Activated CD8-positive, alpha-beta T cell treated with anti-CD3 and anti-CD28 coated beads for 36 hours (primary cell): Measurements from ENCODE around the gene COBL. TPM values are rescaled to one million over a fixed set of nuclear protein-coding genes. Genes with fewer than 3 reads are reported as not detected.

ENCODE experiments used
- ATAC-seq: fragments of 200-7000 bp; cut with Tn5 transposase; one replicate; pipeline ENCODE4 v1.10.0; 2021; ENCODE audit warnings: mild to moderate bottlenecking, moderate library complexity
- CTCF ChIA-PET: fragments of 350-600 bp; sonication (Branson Sonifier 250); formaldehyde crosslinking; loops from one replicate; lab custom pipeline; 2021; ENCODE audit warnings: antibody characterized with exemption; lab: Charles Lee
- POLR2A ChIA-PET: fragments of 350-600 bp; sonication (Branson Sonifier 250); formaldehyde crosslinking; loops from one replicate; lab custom pipeline; 2021; ENCODE audit warnings: antibody characterized with exemption; lab: Charles Lee
- DNase-seq: peaks from one replicate; pipeline ENCODE4 v3.0.0-alpha.2; 2020
- H3K27ac Mint-ChIP-seq: one replicate; pipeline ENCODE4 v1.8.0; 2021; ENCODE audit warnings: mild to moderate bottlenecking, mixed read lengths
- H3K27me3 Mint-ChIP-seq: one replicate; pipeline ENCODE4 v1.8.0; 2021; ENCODE audit warnings: mixed read lengths
- H3K36me3 Mint-ChIP-seq: one replicate; pipeline ENCODE4 v1.8.0; 2021; ENCODE audit warnings: low read depth, mixed read lengths
- H3K4me1 Mint-ChIP-seq: one replicate; pipeline ENCODE4 v1.8.0; 2021; ENCODE audit warnings: low read depth, mixed read lengths
- H3K4me3 Mint-ChIP-seq: one replicate; pipeline ENCODE4 v1.8.0; 2021; ENCODE audit warnings: mild to moderate bottlenecking, moderate library complexity, mixed read lengths
- H3K9me3 Mint-ChIP-seq: one replicate; pipeline ENCODE4 v1.8.0; 2021; ENCODE audit warnings: mixed read lengths
- CTCF ChIP-seq: fragments of 200-600 bp; IDR thresholded peaks from one replicate; pipeline ENCODE4 v1.8.0; 2022; ENCODE audit warnings: antibody characterized with exemption, mild to moderate bottlenecking
- intact Hi-C: fragments of 100-400 bp; cut with micrococcal nuclease; formaldehyde crosslinking; loops from one replicate; pipeline ENCODE4 v1.10.0; 2022
- total RNA-seq, 2 experiments: library from RNA; stranded (reverse); gene quantifications; one replicate each; pipeline ENCODE4 v1.2.3, GENCODE V29; 2021

Gene COBL
- total RNA-seq, 2 experiments from 2014 or later = not detected

- POLR2A ChIA-PET = no interaction called here
- Mint-ChIP-seq H3K27ac (no peak overlapping the region), H3K9me3 (peaks cover 4% of the 10 kb centered on the region), H3K27me3 (no peaks in the 10 kb centered on the region), H3K4me1 (no peaks in the 10 kb centered on the region), H3K4me3 (no peak overlapping the region), H3K36me3 (no peaks in the 10 kb centered on the region)
- TF ChIP-seq CTCF = no peak
- DNase-seq (peak; percentile 17), ATAC-seq (no peak)
- intact Hi-C loops = no loop called here
- CTCF ChIA-PET = interaction anchor here (1.0 to 1.7 kb wide), 2 partner anchors 9 to 129 kb away, joined by 3 to 6 read pairs; no protein-coding TSS in a partner anchor
Observed at GRCh38 chr7:51354897-51355296, 38.3 kb upstream of the COBL start.

GRCh38 chr7:51354434-51354833, 37.8 kb upstream of the COBL start:
- Mint-ChIP-seq H3K27me3 (no peaks in the 10 kb centered on the region), H3K4me1 (no peaks in the 10 kb centered on the region), H3K9me3 (peaks cover 4% of the 10 kb centered on the region), H3K4me3 (no peak overlapping the region), H3K27ac (no peak overlapping the region), H3K36me3 (no peaks in the 10 kb centered on the region)
- DNase-seq (no peak), ATAC-seq (no peak)
- intact Hi-C loops = no loop called here
- CTCF ChIA-PET = interaction anchor here (1.0 to 1.7 kb wide), 3 partner anchors 9 to 129 kb away, joined by 3 to 6 read pairs (median 4); no protein-coding TSS in a partner anchor
- TF ChIP-seq CTCF = no peak
- POLR2A ChIA-PET = no interaction called here

- DNase-seq (no peak), ATAC-seq (no peak)
- peaks cover 4% of the 10 kb centered on the region for H3K9me3 Mint-ChIP-seq
- H3K4me1 Mint-ChIP-seq = no peaks in the 10 kb centered on the region
- H3K4me3 Mint-ChIP-seq = no peak overlapping the region
- TF ChIP-seq CTCF = no peak
- intact Hi-C loops = no loop called here
- H3K36me3 Mint-ChIP-seq = no peaks in the 10 kb centered on the region
- H3K27ac Mint-ChIP-seq = no peak overlapping the region
- CTCF ChIA-PET = no interaction called here
- peaks cover 1% of the 10 kb centered on the region for H3K27me3 Mint-ChIP-seq
- POLR2A ChIA-PET = no interaction called here
Observed at GRCh38 chr7:51352174-51353100, 35.8 kb upstream of the COBL start.

- no peak for ATAC-seq
- DNase-seq = no peak
- Mint-ChIP-seq H3K9me3 (peaks cover 4% of the 10 kb centered on the region), H3K4me3 (no peak overlapping the region), H3K36me3 (no peaks in the 10 kb centered on the region), H3K27ac (no peak overlapping the region), H3K27me3 (peaks cover 1% of the 10 kb centered on the region), H3K4me1 (no peaks in the 10 kb centered on the region)
- POLR2A ChIA-PET = no interaction called here
- no peak for TF ChIP-seq CTCF
- CTCF ChIA-PET = no interaction called here
- intact Hi-C loops = no loop called here
Observed at GRCh38 chr7:51351661-51352060, 35.1 kb upstream of the COBL start.

GRCh38 chr7:51350546-51350896, 33.9 kb upstream of the COBL start:
- POLR2A ChIA-PET = no interaction called here
- peaks cover 4% of the 10 kb centered on the region for H3K9me3 Mint-ChIP-seq
- H3K4me3 Mint-ChIP-seq = no peak overlapping the region
- H3K27me3 Mint-ChIP-seq = peaks cover 1% of the 10 kb centered on the region
- H3K4me1 Mint-ChIP-seq = no peaks in the 10 kb centered on the region
- ATAC-seq = no peak
- TF ChIP-seq CTCF = no peak
- H3K36me3 Mint-ChIP-seq = no peaks in the 10 kb centered on the region
- intact Hi-C loops = no loop called here
- CTCF ChIA-PET = interaction anchor here (1.0 kb wide), 1 partner anchor 188 kb away, joined by 3 read pairs; no protein-coding TSS in a partner anchor
- no peak for DNase-seq
- H3K27ac Mint-ChIP-seq = no peak overlapping the region
